Measurements from ENCODE around the gene MRPL19. TPM values are rescaled to one million over a fixed set of nuclear protein-coding genes. Genes with fewer than 3 reads are reported as not detected.

MRPL19 gene
- polyA plus RNA-seq, 1 donor (not counting 4 experiments of a cell fraction or from before 2014, with no cell fraction given): 84.0 TPM

- Histone ChIP-seq H3K27me3 (ENCODE audit: control insufficient read depth, extremely low read depth, insufficient read depth, low read length) (no peaks in the 10 kb centered on the region), H3K9me3 (ENCODE audit: control insufficient read depth, low read depth, low read length) (no peaks in the 10 kb centered on the region), H2AFZ (ENCODE audit: control insufficient read depth, low read length) (no peak overlapping the region), H4K20me1 (ENCODE audit: control insufficient read depth, extremely low read depth, insufficient read depth, low read length) (no peaks in the 10 kb centered on the region), H3K9ac (ENCODE audit: control insufficient read depth, extremely low read depth, insufficient read depth, low read length) (no peak overlapping the region), H3K4me3 (ENCODE audit: control insufficient read depth in 2 of 3, extremely low read depth in 1 of 3, insufficient read depth in 2 of 3, low read depth in 1 of 3, low read length in 3 of 3) (no peak overlapping the region), H3K36me3 (ENCODE audit: control insufficient read depth in 2 of 2, extremely low read depth in 1 of 2, insufficient read depth in 2 of 2, low read length in 2 of 2) (peaks cover 0 to 3% of the 10 kb centered on the region in 2 experiments), H3K27ac (ENCODE audit: control insufficient read depth, insufficient read depth, low read length) (no peak overlapping the region), H3K4me2 (ENCODE audit: control insufficient read depth, extremely low read depth, insufficient read depth, low read depth, low read length) (no peak overlapping the region), H3K4me1 (ENCODE audit: control insufficient read depth, extremely low read depth, insufficient read depth, low read length) (no peaks in the 10 kb centered on the region), H3K9me1 (ENCODE audit: control insufficient read depth, extremely low read depth, insufficient read depth, low read length) (no peaks in the 10 kb centered on the region), H3K79me2 (ENCODE audit: control insufficient read depth, insufficient read depth, low read length) (no peaks in the 10 kb centered on the region)
- TF ChIP-seq EZH2 (IDR thresholded peaks at IDR 0.05; ENCODE audit: low read length) (no peak), CTCF (optimal IDR thresholded peaks at IDR 0.05 in 1 of 3, IDR thresholded peaks at IDR 0.05 in 1 of 3, conservative IDR thresholded peaks at IDR 0.05 in 1 of 3; ENCODE audit: extremely low read depth in 1 of 3, insufficient read depth in 2 of 3, low read length in 3 of 3) (no peak)
- FAIRE-seq (no peak), DNase-seq (ENCODE audit: low read depth, low spot score) (no peak)
- dilution Hi-C loops (cut with MboI; ENCODE audit: extremely low pct_ligation_motif_present, low sequenced_read_pairs): no loop called here
These were observed 29.9 kb downstream of the MRPL19 start for GRCh38 chr2:75676464-75676863.

GRCh38 chr2:75679556-75679955 lies 33.0 kb downstream of the MRPL19 start:
- no peak for TF ChIP-seq CTCF (optimal IDR thresholded peaks at IDR 0.05 in 1 of 3, IDR thresholded peaks at IDR 0.05 in 1 of 3, conservative IDR thresholded peaks at IDR 0.05 in 1 of 3; ENCODE audit: extremely low read depth in 1 of 3, insufficient read depth in 2 of 3, low read length in 3 of 3)
- TF ChIP-seq EZH2 (IDR thresholded peaks at IDR 0.05; ENCODE audit: low read length): no peak
- dilution Hi-C loops (cut with MboI; ENCODE audit: extremely low pct_ligation_motif_present, low sequenced_read_pairs): no loop called here
- no peaks in the 10 kb centered on the region for H4K20me1 ChIP-seq (ENCODE audit: control insufficient read depth, extremely low read depth, insufficient read depth, low read length)
- FAIRE-seq: no peak
- no peak overlapping the region for H3K4me2 ChIP-seq (ENCODE audit: control insufficient read depth, extremely low read depth, insufficient read depth, low read depth, low read length)
- H3K4me1 ChIP-seq (ENCODE audit: control insufficient read depth, extremely low read depth, insufficient read depth, low read length): no peaks in the 10 kb centered on the region
- H3K27ac ChIP-seq (ENCODE audit: control insufficient read depth, insufficient read depth, low read length): no peak overlapping the region
- peaks cover 0 to 2% of the 10 kb centered on the region in 2 experiments for H3K36me3 ChIP-seq (ENCODE audit: control insufficient read depth in 2 of 2, extremely low read depth in 1 of 2, insufficient read depth in 2 of 2, low read length in 2 of 2)
- H3K27me3 ChIP-seq (ENCODE audit: control insufficient read depth, extremely low read depth, insufficient read depth, low read length): no peaks in the 10 kb centered on the region
- no peaks in the 10 kb centered on the region for H3K9me3 ChIP-seq (ENCODE audit: control insufficient read depth, low read depth, low read length)
- H3K79me2 ChIP-seq (ENCODE audit: control insufficient read depth, insufficient read depth, low read length): no peaks in the 10 kb centered on the region
- H3K9me1 ChIP-seq (ENCODE audit: control insufficient read depth, extremely low read depth, insufficient read depth, low read length): no peaks in the 10 kb centered on the region
- H3K9ac ChIP-seq (ENCODE audit: control insufficient read depth, extremely low read depth, insufficient read depth, low read length): no peak overlapping the region
- DNase-seq (ENCODE audit: low read depth, low spot score): no peak
- H2AFZ ChIP-seq (ENCODE audit: control insufficient read depth, low read length): no peak overlapping the region
- H3K4me3 ChIP-seq (ENCODE audit: control insufficient read depth in 2 of 3, extremely low read depth in 1 of 3, insufficient read depth in 2 of 3, low read depth in 1 of 3, low read length in 3 of 3): no peak overlapping the region
